Measurements from ENCODE around the gene UVRAG. TPM values are rescaled to one million over a fixed set of nuclear protein-coding genes. Genes with fewer than 3 reads are reported as not detected.

UVRAG gene
- total and polyA plus RNA-seq, 7 donors: 6.2 to 16.8 (median 13.6) TPM

- ATAC-seq (no peak), DNase-seq (no peak)
- Histone ChIP-seq H3K36me3 (ENCODE audit: insufficient read depth in 1 of 2, low read depth in 1 of 2) (no peaks in the 10 kb centered on the region), H3K9me3 (no peaks in the 10 kb centered on the region), H3K4me3 (no peak overlapping the region), H3K4me1 (peaks cover 17% of the 10 kb centered on the region), H3K27me3 (ENCODE audit: insufficient read depth in 3 of 3, low read length in 2 of 3) (no peaks in the 10 kb centered on the region), H3K27ac (no peak overlapping the region)
- intact Hi-C loops (cut with DNase I): no loop called here
- TF ChIP-seq, protein P1, sequence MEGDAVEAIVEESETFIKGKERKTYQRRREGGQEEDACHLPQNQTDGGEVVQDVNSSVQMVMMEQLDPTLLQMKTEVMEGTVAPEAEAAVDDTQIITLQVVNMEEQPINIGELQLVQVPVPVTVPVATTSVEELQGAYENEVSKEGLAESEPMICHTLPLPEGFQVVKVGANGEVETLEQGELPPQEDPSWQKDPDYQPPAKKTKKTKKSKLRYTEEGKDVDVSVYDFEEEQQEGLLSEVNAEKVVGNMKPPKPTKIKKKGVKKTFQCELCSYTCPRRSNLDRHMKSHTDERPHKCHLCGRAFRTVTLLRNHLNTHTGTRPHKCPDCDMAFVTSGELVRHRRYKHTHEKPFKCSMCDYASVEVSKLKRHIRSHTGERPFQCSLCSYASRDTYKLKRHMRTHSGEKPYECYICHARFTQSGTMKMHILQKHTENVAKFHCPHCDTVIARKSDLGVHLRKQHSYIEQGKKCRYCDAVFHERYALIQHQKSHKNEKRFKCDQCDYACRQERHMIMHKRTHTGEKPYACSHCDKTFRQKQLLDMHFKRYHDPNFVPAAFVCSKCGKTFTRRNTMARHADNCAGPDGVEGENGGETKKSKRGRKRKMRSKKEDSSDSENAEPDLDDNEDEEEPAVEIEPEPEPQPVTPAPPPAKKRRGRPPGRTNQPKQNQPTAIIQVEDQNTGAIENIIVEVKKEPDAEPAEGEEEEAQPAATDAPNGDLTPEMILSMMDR (IDR thresholded peaks at IDR 0.05): no peak
- WGBS, 3 donors: 73 to 81% (median 79%) methylated on average over 4 of the region's 4 CpGs
These were observed 8.9 kb downstream of the UVRAG start for GRCh38 chr11:75823946-75824345.

DNA sequence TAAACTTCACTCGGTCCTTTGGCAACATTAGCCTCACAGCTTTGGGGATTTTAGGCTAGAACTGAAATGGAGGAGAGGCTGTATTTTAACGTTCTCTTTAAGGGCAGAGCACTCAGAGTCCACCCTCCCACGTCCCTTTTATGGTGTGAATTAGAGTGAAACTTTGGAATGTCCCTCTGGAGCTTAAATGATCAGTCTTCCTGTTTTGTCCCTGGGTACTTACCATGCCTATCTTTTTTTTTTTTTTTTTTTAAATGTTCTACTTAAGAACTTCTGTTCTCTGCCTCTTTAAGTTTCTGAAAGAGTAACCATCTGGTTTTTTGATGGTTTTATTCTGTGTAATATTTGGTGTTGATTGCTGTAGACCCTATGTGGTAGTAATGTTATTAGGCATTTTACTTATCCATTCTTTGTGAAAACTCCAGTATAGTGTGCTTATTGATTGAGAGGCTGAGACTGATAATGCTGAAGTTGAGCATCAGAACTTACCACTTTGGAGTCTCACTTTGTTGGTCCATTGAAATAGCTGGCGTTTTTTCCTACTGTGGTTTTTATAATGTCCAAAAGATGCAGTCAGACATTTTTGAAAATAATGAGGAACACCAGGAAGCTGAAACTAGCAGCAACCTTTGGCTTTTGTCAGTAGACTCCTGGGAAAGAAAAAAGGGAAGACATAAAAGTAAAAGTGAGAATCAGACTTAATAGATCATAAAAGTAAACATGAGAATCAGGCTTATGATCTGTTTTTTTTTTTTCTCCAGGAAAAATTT lies 11.6 kb downstream of the UVRAG start:
- H3K27ac ChIP-seq: peak overlapping the region; percentile 67
- H3K27me3 ChIP-seq (ENCODE audit: insufficient read depth in 3 of 3, low read length in 2 of 3): no peaks in the 10 kb centered on the region
- intact Hi-C loops (cut with DNase I): no loop called here
- peaks cover 16% of the 10 kb centered on the region for H3K4me1 ChIP-seq
- WGBS, 3 donors: 33 to 48% (median 34%) methylated on average over 4 of the region's 4 CpGs
- TF ChIP-seq, protein P1 (IDR thresholded peaks at IDR 0.05): no peak
- H3K4me3 ChIP-seq: peak overlapping the region; percentile 21
- no peaks in the 10 kb centered on the region for H3K36me3 ChIP-seq (ENCODE audit: insufficient read depth in 1 of 2, low read depth in 1 of 2)
- DNase-seq (no peak), ATAC-seq (peak in 2 of 4 donors; percentile 54 to 80)
- no peaks in the 10 kb centered on the region for H3K9me3 ChIP-seq

DNA sequence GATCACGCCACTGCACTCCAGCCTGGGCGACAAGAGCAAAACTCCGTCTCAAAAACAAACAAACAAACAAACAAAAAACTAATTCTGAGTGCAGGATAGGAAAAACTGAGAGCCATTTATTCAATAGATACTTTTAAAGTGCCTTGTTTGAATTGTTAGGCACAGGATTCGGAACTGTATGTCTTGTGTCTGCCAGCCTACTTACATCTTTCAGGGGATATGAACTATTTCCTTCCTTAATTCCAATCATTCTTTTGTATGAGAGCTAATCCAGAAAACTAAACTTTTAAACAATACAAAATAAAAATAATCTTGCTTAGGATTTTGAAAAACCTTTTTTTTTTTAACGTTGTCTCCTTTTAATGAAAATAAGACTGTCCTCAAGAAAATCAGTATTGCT lies 12.6 kb downstream of the UVRAG start:
- intact Hi-C loops (cut with DNase I): no loop called here
- H3K4me3 ChIP-seq: no peak overlapping the region
- ATAC-seq (no peak), DNase-seq (no peak)
- H3K4me1 ChIP-seq: peaks cover 16% of the 10 kb centered on the region
- no peaks in the 10 kb centered on the region for H3K9me3 ChIP-seq
- WGBS, 3 donors: 72 to 76% (median 75%) methylated on average over 5 of the region's 5 CpGs
- TF ChIP-seq, protein P1 (IDR thresholded peaks at IDR 0.05): no peak
- peak overlapping the region; percentile 67 for H3K27ac ChIP-seq
- H3K27me3 ChIP-seq (ENCODE audit: insufficient read depth in 3 of 3, low read length in 2 of 3): no peaks in the 10 kb centered on the region
- H3K36me3 ChIP-seq (ENCODE audit: insufficient read depth in 1 of 2, low read depth in 1 of 2): no peaks in the 10 kb centered on the region

- no peaks in the 10 kb centered on the region for H3K9me3 ChIP-seq
- H3K4me3 ChIP-seq: no peak overlapping the region
- whole genome bisulfite sequencing, 3 donors: 67 to 89% (median 72%) methylated on average over 6 of the region's 6 CpGs
- DNase-seq: no peak
- no peaks in the 10 kb centered on the region for H3K27me3 ChIP-seq (ENCODE audit: insufficient read depth in 3 of 3, low read length in 2 of 3)
- intact Hi-C loops (cut with DNase I): no loop called here
- ATAC-seq: no peak
- peaks cover 13% of the 10 kb centered on the region for H3K4me1 ChIP-seq
- TF ChIP-seq, protein P1 (IDR thresholded peaks at IDR 0.05): no peak
- H3K27ac ChIP-seq: no peak overlapping the region
- H3K36me3 ChIP-seq (ENCODE audit: insufficient read depth in 1 of 2, low read depth in 1 of 2): no peaks in the 10 kb centered on the region
These were observed 17.0 kb downstream of the UVRAG start for GRCh38 chr11:75831915-75832502.
